Fibroblast of pulmonary artery (primary cell): ENCODE measurements around the gene ATXN7L2.

Source experiments
- DNase-seq: peaks from one replicate; pipeline ENCODE4 v3.0.0-alpha.2; 2010; ENCODE audit warnings: low read depth
- H3K4me3 ChIP-seq: replicated peaks from 2 replicates; pipeline ENCODE4 v1.5.1; 2011; ENCODE audit warnings: low read depth, mild to moderate bottlenecking, control low read depth, low read length, moderate library complexity
- TF ChIP-seq, protein P1 (sequence below): IDR thresholded peaks from 2 replicates; pipeline ENCODE4 v1.5.1; 2011; ENCODE audit warnings: mild to moderate bottlenecking, control low read depth, low read length, inconsistent platforms; ENCODE audit errors: missing control alignments

The ATXN7L2 gene

DNA sequence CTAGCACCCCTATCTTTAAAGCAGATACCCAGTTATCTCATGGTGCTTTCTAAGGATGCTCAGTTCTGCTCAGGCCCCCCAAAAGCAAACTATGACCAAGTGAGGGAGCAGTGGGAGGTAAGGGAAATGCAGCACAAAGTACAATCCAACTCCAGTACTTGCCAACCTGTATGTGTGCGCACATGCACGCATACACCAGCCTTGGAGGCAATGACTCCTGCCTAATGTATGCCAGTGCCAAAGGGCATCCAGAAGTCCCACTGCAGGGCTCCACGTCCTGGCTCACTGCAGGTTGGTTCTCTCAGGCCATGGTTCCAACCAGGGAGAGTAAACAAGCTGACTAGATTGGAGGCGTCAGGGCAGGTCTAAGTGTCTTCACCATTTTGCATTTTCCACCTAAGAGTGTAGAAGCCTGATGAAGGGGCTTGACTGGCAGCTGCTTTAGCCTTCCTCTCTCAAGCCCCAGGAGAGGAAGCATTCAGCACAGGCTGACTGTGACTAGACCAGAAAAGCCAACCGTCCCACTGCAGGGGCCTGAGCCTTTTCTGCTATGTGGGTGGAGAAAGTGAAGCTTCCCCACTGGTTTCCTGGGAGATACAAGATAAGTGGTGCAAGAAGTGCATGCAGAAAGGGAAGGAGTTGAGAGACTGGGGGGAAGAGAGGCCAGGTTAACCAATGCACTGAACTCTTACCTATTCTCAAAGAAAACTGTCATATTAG, 18.1 kb downstream of the ATXN7L2 start:
- no peak for DNase-seq
- TF ChIP-seq, protein P1, sequence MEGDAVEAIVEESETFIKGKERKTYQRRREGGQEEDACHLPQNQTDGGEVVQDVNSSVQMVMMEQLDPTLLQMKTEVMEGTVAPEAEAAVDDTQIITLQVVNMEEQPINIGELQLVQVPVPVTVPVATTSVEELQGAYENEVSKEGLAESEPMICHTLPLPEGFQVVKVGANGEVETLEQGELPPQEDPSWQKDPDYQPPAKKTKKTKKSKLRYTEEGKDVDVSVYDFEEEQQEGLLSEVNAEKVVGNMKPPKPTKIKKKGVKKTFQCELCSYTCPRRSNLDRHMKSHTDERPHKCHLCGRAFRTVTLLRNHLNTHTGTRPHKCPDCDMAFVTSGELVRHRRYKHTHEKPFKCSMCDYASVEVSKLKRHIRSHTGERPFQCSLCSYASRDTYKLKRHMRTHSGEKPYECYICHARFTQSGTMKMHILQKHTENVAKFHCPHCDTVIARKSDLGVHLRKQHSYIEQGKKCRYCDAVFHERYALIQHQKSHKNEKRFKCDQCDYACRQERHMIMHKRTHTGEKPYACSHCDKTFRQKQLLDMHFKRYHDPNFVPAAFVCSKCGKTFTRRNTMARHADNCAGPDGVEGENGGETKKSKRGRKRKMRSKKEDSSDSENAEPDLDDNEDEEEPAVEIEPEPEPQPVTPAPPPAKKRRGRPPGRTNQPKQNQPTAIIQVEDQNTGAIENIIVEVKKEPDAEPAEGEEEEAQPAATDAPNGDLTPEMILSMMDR, result no peak
- no peak overlapping the region for H3K4me3 ChIP-seq

DNA sequence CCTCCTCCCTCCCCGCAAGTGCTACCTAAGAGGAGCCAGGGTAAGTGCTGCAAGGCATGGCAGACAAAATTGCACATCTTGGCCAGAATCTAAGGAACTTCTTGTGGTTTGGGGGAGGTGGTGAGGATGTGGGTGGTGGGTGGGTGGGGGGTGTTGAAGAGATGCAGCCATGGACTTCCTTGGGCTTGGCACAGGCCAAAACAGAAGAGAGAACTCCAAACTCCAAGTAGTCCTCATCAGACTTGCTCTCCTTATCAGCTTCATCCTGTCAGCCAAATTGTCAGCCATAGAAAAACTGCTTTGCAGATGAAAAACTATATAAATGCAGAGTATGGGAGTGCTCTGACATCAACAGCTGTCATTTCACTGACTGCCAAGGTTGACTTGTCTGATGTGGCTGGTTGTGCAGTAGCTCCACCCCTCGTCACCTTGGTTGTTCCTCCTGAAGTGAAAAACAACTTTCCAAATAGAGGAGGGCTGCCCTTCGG, 18.7 kb downstream of the ATXN7L2 start:
- TF ChIP-seq, protein P1, result no peak
- H3K4me3 ChIP-seq, result no peak overlapping the region
- no peak for DNase-seq

DNA sequence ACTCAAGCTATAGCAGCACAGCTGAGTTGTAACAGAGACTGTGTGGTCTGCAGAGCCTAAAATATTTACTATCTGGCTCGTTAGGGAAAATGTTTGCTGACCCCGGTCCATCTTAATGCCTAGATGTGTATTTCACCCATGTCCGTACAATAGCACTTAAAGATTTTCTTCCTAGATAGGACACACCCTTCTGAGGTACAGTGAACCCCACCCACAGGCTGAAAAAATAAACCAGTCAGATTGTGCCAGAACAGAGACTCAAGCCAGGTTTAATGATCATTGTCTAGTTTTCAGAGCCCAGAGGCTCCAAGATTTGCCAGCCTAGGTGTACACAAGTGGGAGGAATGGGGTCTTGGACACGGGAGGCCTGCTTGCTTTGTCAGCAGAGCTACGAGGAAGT, 20.2 kb downstream of the ATXN7L2 start:
- no peak for DNase-seq
- TF ChIP-seq, protein P1, result no peak
- H3K4me3 ChIP-seq, result no peak overlapping the region

DNA sequence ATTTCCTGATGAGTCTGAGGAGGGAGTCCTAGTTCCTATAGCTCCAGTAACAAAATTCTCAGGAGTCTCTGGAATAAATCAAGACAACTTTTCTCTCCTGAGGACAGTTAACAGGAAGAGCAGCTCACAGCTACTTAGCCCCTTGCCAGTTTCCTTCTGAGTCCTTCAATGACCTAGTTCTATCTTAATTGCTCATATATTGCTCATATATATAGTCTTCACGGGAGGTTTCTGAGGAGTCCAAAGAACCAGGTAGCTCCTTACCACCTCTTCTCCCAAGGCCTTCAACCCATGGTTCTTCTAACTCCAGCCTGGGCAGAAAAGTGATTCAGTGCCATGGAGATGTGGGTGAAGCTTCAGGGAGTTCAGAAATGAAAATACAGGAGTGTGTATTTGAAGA, 21.3 kb downstream of the ATXN7L2 start:
- DNase-seq, result no peak
- no peak overlapping the region for H3K4me3 ChIP-seq
- TF ChIP-seq, protein P1, result no peak

DNA sequence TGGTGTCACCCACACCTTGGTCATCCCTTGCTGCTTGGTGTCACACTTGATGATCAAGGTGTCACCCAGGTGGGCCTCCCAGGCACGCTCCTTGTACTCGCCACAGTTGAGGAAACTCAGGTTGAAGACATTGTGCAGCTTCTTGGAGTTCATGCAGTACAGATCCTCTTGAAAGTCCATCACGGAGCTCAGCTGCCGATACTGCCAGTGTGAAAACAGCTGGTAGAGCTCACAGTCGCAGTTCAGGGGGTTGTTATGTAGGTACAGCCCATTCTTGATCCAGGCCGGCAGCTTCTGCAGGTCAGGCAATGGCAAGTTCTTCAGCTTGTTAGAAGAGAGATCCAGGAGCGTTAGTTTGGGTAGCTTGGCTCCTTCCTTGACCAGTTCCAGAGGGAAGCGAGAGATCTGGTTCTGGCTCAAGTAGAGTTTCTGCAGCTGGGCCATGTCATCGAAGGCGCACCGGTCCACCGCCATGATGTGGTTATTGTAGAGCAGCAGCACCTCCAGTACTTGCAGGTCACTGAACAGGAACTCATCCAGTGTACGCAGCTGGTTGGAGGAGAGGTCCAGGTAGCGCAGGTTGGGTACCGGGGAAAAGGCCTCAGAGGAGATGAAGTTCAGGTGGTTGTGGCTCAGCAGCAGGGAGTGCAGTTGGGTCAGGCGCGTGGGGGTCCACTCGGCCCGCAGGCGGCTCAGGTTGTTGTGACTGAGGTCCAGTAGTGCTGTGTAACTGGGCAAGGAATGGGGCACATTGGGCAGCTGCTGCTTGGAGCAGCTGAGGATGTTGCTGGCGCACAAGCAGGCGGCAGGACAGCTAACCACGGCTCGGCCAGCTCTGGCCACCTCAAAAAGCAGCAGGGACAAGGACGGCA, 24.5 kb downstream of the ATXN7L2 start:
- no peak overlapping the region for H3K4me3 ChIP-seq
- DNase-seq, result no peak
- TF ChIP-seq, protein P1, result no peak

DNA sequence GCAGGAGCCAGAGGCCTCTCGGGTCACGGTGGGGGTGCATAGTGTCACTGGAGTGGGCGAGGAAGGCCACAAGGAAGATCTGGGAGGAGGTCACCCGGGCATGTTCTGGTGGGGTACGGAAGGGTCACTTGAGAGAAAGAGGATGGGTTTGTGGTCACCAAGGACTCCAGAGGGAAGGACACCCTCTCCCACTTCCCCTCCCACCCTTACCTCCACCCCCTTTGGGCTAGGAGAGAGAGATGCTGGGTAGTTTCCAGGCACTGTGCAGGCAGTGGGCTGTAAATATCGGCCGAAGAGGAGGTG, 25.1 kb downstream of the ATXN7L2 start:
- peak overlapping the region; percentile 63 for H3K4me3 ChIP-seq
- DNase-seq, result no peak
- TF ChIP-seq, protein P1, result no peak
